Esophagus muscularis mucosa (tissue), 4 donors: ENCODE results near the gene IRAK1.

Experiments
- CTCF ChIP-seq, 3 experiments: fragments of 200-600 bp in 2 of 3; fragments of 450-650 bp in 1 of 3; sonication (generic) in 2 of 3; IDR thresholded peaks; one replicate each; pipeline ENCODE4 v1.5.1; 2017 to 2019; ENCODE audit warnings: antibody characterized with exemption in 3 of 3, mild to moderate bottlenecking in 2 of 3, moderate library complexity in 1 of 3
- EP300 ChIP-seq: sonication (generic); formaldehyde crosslinking; IDR thresholded peaks from one replicate; pipeline ENCODE4 v1.6.1; 2017; ENCODE audit warnings: antibody characterized with exemption
- POLR2AphosphoS5 ChIP-seq, 2 donors: sonication (generic); formaldehyde crosslinking; IDR thresholded peaks; one replicate each; pipeline ENCODE4 v1.6.1; 2017; ENCODE audit warnings: antibody characterized with exemption in 2 of 2

DNA sequence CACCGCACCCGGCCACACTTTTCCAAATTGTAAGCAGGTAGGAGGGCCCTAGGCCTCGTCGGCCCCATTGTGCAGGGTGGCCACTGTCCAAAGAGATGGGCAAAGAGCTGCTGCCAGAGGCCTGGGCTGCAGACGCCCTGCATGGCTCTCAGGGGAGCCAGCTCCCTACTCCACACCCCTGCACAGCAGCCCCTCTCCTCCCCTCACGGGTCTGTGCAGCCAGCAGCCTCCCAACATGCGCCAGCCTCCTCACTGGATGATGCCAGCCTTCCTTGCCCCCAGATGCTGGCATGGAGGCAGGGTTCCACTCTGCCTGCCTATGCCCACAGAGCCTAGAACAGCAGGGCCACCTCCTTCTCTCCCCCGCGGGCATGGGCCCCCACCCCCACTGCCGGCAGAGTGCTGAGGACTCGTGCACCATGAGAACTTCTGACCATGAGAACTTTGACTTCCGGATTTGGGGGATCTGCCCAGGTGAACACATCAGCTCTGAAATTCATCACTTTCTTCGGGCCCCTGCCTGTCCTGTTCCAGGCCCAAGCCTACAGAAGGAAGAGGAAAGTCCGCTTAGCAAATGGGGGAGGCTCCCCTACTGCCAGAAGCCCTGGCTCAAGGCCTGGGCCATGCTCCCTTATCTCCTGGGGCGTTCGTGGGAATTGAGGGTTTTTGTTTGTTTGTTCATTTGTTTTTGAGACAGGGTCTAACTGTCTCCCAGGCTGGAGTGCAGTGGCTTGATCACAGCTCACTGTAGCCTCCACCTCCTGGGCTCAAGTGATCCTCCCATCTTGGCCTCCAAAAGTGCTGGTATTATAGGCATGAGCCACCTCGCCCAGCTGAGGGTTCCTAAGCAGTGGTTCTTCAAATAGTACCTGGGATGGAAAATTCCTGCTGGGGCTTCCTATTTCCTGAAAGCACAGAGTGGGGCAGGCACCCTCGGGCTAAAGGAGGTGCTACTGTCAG, 8.0 kb downstream of the IRAK1 start:
- TF ChIP-seq EP300 (no peak), CTCF (IDR thresholded peaks at IDR 0.05) (no peak), POLR2AphosphoS5 (IDR thresholded peaks at IDR 0.05) (no peak)
